WTC11 (cell line): ENCODE measurements around the gene CEACAM16. TPM values are rescaled to one million over a fixed set of nuclear protein-coding genes. Genes with fewer than 3 reads are reported as not detected.

Experiments used
- ATAC-seq: fragments of 200-7000 bp; cut with Tn5 transposase; 2 replicates; pipeline ENCODE4 v1.10.0; 2021; ENCODE audit warnings: mild to moderate bottlenecking, moderate library complexity
- CTCF ChIA-PET: fragments of 300-600 bp; sonication (Branson Sonifier 250); formaldehyde crosslinking; loops from one replicate; lab custom pipeline; 2021; ENCODE audit warnings: antibody characterized with exemption; lab: Charles Lee
- POLR2A ChIA-PET: fragments of 350-600 bp; sonication (Branson Sonifier 250); formaldehyde crosslinking; loops from one replicate; lab custom pipeline; 2021; ENCODE audit warnings: antibody characterized with exemption; lab: Charles Lee
- DNase-seq: peaks from one replicate; pipeline ENCODE4 v3.0.0; 2021; ENCODE audit warnings: low spot score
- H3K27ac Mint-ChIP-seq: 2 replicates; pipeline ENCODE4 v1.8.0; 2021; ENCODE audit warnings: mixed read lengths
- H3K27me3 Mint-ChIP-seq: 2 replicates; pipeline ENCODE4 v1.8.0; 2021; ENCODE audit warnings: low read depth, mild to moderate bottlenecking, moderate library complexity, mixed read lengths
- H3K36me3 Mint-ChIP-seq: 2 replicates; pipeline ENCODE4 v1.8.0; 2021; ENCODE audit warnings: mixed read lengths
- H3K4me1 Mint-ChIP-seq: 2 replicates; pipeline ENCODE4 v1.8.0; 2022; ENCODE audit warnings: mixed read lengths
- H3K4me3 Mint-ChIP-seq: 2 replicates; pipeline ENCODE4 v1.8.0; 2021; ENCODE audit warnings: mild to moderate bottlenecking, moderate library complexity, mixed read lengths
- H3K9me3 Mint-ChIP-seq: 2 replicates; pipeline ENCODE4 v1.8.0; 2021; ENCODE audit warnings: mixed read lengths
- AFF4 ChIP-seq: sonication (generic); formaldehyde crosslinking; IDR thresholded peaks from 2 replicates; pipeline ENCODE4 v1.8.1; 2023; ENCODE audit warnings: mild to moderate bottlenecking, missing genetic modification reagents, borderline replicate concordance
- FOXJ3 ChIP-seq: sonication (generic); formaldehyde crosslinking; IDR thresholded peaks from 2 replicates; pipeline ENCODE4 v1.9.0; 2021; ENCODE audit warnings: missing genetic modification reagents, mild to moderate bottlenecking, borderline replicate concordance
- FOXK1 ChIP-seq: sonication (generic); formaldehyde crosslinking; IDR thresholded peaks from 2 replicates; pipeline ENCODE4 v1.8.0; 2022; ENCODE audit warnings: mild to moderate bottlenecking, moderate library complexity, missing genetic modification reagents
- FOXP1 ChIP-seq: sonication (generic); formaldehyde crosslinking; IDR thresholded peaks from 2 replicates; pipeline ENCODE4 v1.8.0; 2022; ENCODE audit warnings: missing genetic modification reagents, mild to moderate bottlenecking, moderate library complexity, borderline replicate concordance
- MAX ChIP-seq: sonication (generic); formaldehyde crosslinking; IDR thresholded peaks from 2 replicates; pipeline ENCODE4 v1.8.0; 2022; ENCODE audit warnings: mild to moderate bottlenecking, missing genetic modification reagents
- MYBL2 ChIP-seq: sonication (generic); formaldehyde crosslinking; IDR thresholded peaks from 2 replicates; pipeline ENCODE4 v1.8.1; 2023; ENCODE audit warnings: mild to moderate bottlenecking, moderate library complexity, missing genetic modification reagents
- NFATC4 ChIP-seq: fragments of 250-450 bp; sonication (Bioruptor Pico); IDR thresholded peaks from 2 replicates; pipeline ENCODE4 v1.9.0; 2021; ENCODE audit warnings: mild to moderate bottlenecking
- PRRX2 ChIP-seq: fragments of 250-450 bp; sonication (Bioruptor Pico); IDR thresholded peaks from 2 replicates; pipeline ENCODE4 v1.8.0; 2021; ENCODE audit warnings: mild to moderate bottlenecking
- TEAD4 ChIP-seq: sonication (generic); formaldehyde crosslinking; IDR thresholded peaks from 2 replicates; pipeline ENCODE4 v1.8.0; 2022; ENCODE audit warnings: mild to moderate bottlenecking, missing genetic modification reagents
- USF1 ChIP-seq: sonication (generic); formaldehyde crosslinking; IDR thresholded peaks from 2 replicates; pipeline ENCODE4 v1.8.0; 2022; ENCODE audit warnings: mild to moderate bottlenecking, missing genetic modification reagents
- USF2 ChIP-seq: sonication (generic); formaldehyde crosslinking; IDR thresholded peaks from 2 replicates; pipeline ENCODE4 v1.8.1; 2023; ENCODE audit warnings: mild to moderate bottlenecking, missing genetic modification reagents, moderate library complexity
- ZNF281 ChIP-seq: sonication (generic); formaldehyde crosslinking; IDR thresholded peaks from 2 replicates; pipeline ENCODE4 v1.8.0; 2023; ENCODE audit warnings: mild to moderate bottlenecking, missing genetic modification reagents
- ZNF532 ChIP-seq: fragments of 250-450 bp; sonication (Bioruptor Pico); IDR thresholded peaks from 2 replicates; pipeline ENCODE4 v1.9.0; 2021; ENCODE audit warnings: mild to moderate bottlenecking, borderline replicate concordance
- total RNA-seq: library from RNA; stranded (reverse); gene quantifications from 3 replicates; pipeline ENCODE4 v1.2.3, GENCODE V29; 2021

CEACAM16 gene
- total RNA-seq, 1 experiment from 2014 or later, result not detected

- POLR2A ChIA-PET, result interaction anchor here (1.0 kb wide), 1 partner anchor 15 kb away, joined by 3 read pairs; no protein-coding TSS in a partner anchor
- ATAC-seq, result 0 out of 2 replicates have a peak, but pooled peaks have one; percentile 29
Observed at GRCh38 chr19:44737238-44738071, 38.5 kb downstream of the CEACAM16 start.

GRCh38 chr19:44738136-44738535 lies 39.2 kb downstream of the CEACAM16 start:
- CTCF ChIA-PET, result interaction anchor here (0.9 to 4.5 kb wide), 4 partner anchors 14 to 49 kb away, joined by 3 to 23 read pairs (median 13); no protein-coding TSS in a partner anchor
- no peak for ATAC-seq
- H3K27ac Mint-ChIP-seq, result no peak overlapping the region
- TF ChIP-seq USF2 (CRISPR knock-in tag) (no peak), FOXP1 (CRISPR knock-in tag) (no peak), FOXJ3 (CRISPR knock-in tag) (no peak), TEAD4 (CRISPR knock-in tag) (no peak), USF1 (no peak), AFF4 (no peak), FOXK1 (no peak)

More at GRCh38 chr19:44737238-44738071, 38.5 kb downstream of the CEACAM16 start:
- TF ChIP-seq ZNF532 (CRISPR knock-in tag) (no peak), MYBL2 (CRISPR knock-in tag) (no peak), MAX (no peak), ZNF281 (no peak), PRRX2 (CRISPR knock-in tag) (no peak), NFATC4 (no peak)
- Mint-ChIP-seq H3K9me3 (no peaks in the 10 kb centered on the region), H3K27ac (no peak overlapping the region), H3K4me1 (peaks cover 13% of the 10 kb centered on the region), H3K27me3 (peaks cover 17% of the 10 kb centered on the region), H3K4me3 (no peak overlapping the region), H3K36me3 (no peaks in the 10 kb centered on the region)
- no peak for DNase-seq
- CTCF ChIA-PET, result interaction anchor here (1.7 to 4.5 kb wide), 2 partner anchors 14 to 33 kb away, joined by 14 to 23 read pairs; no protein-coding TSS in a partner anchor

More at GRCh38 chr19:44738136-44738535, 39.2 kb downstream of the CEACAM16 start:
- no peaks in the 10 kb centered on the region for H3K9me3 Mint-ChIP-seq
- H3K4me1 Mint-ChIP-seq, result peaks cover 17% of the 10 kb centered on the region
- no peaks in the 10 kb centered on the region for H3K36me3 Mint-ChIP-seq
- peaks cover 17% of the 10 kb centered on the region for H3K27me3 Mint-ChIP-seq
- POLR2A ChIA-PET, result no interaction called here
- no peak for DNase-seq
- no peak overlapping the region for H3K4me3 Mint-ChIP-seq
